Suprapubic skin (tissue), 3 donors: Measurements from ENCODE around the gene PRCD.

ENCODE experiments used
- CTCF ChIP-seq, 2 donors: fragments of 200-600 bp in 1 of 2; fragments of 450-650 bp in 1 of 2; sonication (generic) in 1 of 2; IDR thresholded peaks; one replicate each; pipeline ENCODE4 v1.5.1; 2016 to 2019; ENCODE audit warnings: antibody characterized with exemption in 2 of 2, mild to moderate bottlenecking in 1 of 2, moderate library complexity in 1 of 2
- EP300 ChIP-seq: sonication (generic); formaldehyde crosslinking; IDR thresholded peaks from one replicate; pipeline ENCODE4 v1.6.1; 2017; ENCODE audit warnings: antibody characterized with exemption

- no peak for TF ChIP-seq CTCF (IDR thresholded peaks at IDR 0.05)
- TF ChIP-seq EP300 = no peak
These were observed 35.7 kb downstream of the PRCD start for GRCh38 chr17:76575570-76575969.
